ENCODE data around the gene AQP2. TPM values are rescaled to one million over a fixed set of nuclear protein-coding genes. Genes with fewer than 3 reads are reported as not detected.

AQP2 gene
- polyA plus RNA-seq (ENCODE audit: insufficient read length in 10 of 10) = under 1 TPM in 2 of 10 donors, not detected in 8; 0.05 to 0.11 TPM
- long read RNA-seq, donor 1 = 0 reads
- long read RNA-seq, donor 2 = 0 reads
- long read RNA-seq, donor 3 = 0 reads
- long read RNA-seq, donor 4 = 0 reads
- long read RNA-seq, donor 5 = 0 reads
- long read RNA-seq, donor 6 = 0 reads
- long read RNA-seq, donor 7 = 0 reads
- long read RNA-seq, donor 8 = 0 reads
- long read RNA-seq, donor 9 = 0 reads

GRCh38 chr12:49950273-49951251 lies at the start of gene AQP2:
TSS of gene AQP2 (plus strand) at chr12:49950737. CDS start at chr12:49950831, 94 bp downstream.
- no peak for DNase-seq

GRCh38 chr12:49901026-49901425 lies 49.5 kb upstream of the AQP2 start:
- no peak for DNase-seq

GRCh38 chr12:49901986-49902385 lies 48.6 kb upstream of the AQP2 start:
- DNase-seq = no peak

GRCh38 chr12:49902399-49903350 lies 47.9 kb upstream of the AQP2 start:
- peak in 2 of 3 donors; percentile 31 to 65 for DNase-seq

- no peak for DNase-seq
Observed at GRCh38 chr12:49903351-49903699, 47.2 kb upstream of the AQP2 start.

GRCh38 chr12:49903700-49904423 lies 46.7 kb upstream of the AQP2 start, which contains the start of gene FAIM2:
TSS of gene FAIM2 (minus strand) at chr12:49903900. CDS start at chr12:49903792, 108 bp downstream.
- peak; percentile 47 to 90 (median 73) for DNase-seq

GRCh38 chr12:49904601-49905000 lies 45.9 kb upstream of the AQP2 start:
- DNase-seq = no peak

- no peak for DNase-seq
Observed at GRCh38 chr12:49905718-49906314, 44.7 kb upstream of the AQP2 start.

- DNase-seq = no peak
Observed at GRCh38 chr12:49907352-49907751, 43.2 kb upstream of the AQP2 start.

GRCh38 chr12:49909356-49909755 lies 41.2 kb upstream of the AQP2 start:
- no peak for DNase-seq

GRCh38 chr12:49909826-49910225 lies 40.7 kb upstream of the AQP2 start:
- DNase-seq = no peak

GRCh38 chr12:49910331-49911212 lies 40.0 kb upstream of the AQP2 start:
- DNase-seq = no peak

GRCh38 chr12:49911213-49911605 lies 39.3 kb upstream of the AQP2 start:
- no peak for DNase-seq

GRCh38 chr12:49912345-49913255 lies 37.9 kb upstream of the AQP2 start:
- DNase-seq = no peak

- DNase-seq = no peak
Observed at GRCh38 chr12:49916129-49916919, 34.2 kb upstream of the AQP2 start.

- DNase-seq = no peak
Observed at GRCh38 chr12:49917166-49917787, 33.3 kb upstream of the AQP2 start.

GRCh38 chr12:49917788-49918173 lies 32.8 kb upstream of the AQP2 start:
- no peak for DNase-seq

Data from muscle of back (tissue), 13 donors.